Activated CD4-positive, alpha-beta T cell treated with anti-CD3 and anti-CD28 coated beads, Interleukin-2, amount 10 ng/mL, durations not matched to agents 7 days and 5 days (primary cell): ENCODE data around the gene ARL3. TPM values are rescaled to one million over a fixed set of nuclear protein-coding genes. Genes with fewer than 3 reads are reported as not detected.

Experiments
- CTCF ChIA-PET: fragments of 350-600 bp; sonication (Branson Sonifier 250); formaldehyde crosslinking; loops from one replicate; lab custom pipeline; 2021; ENCODE audit warnings: antibody characterized with exemption; lab: Charles Lee
- POLR2A ChIA-PET: fragments of 350-600 bp; sonication (Branson Sonifier 250); formaldehyde crosslinking; loops from one replicate; lab custom pipeline; 2021; ENCODE audit warnings: antibody characterized with exemption; lab: Charles Lee
- DNase-seq: peaks from one replicate; pipeline ENCODE4 v3.0.0-alpha.2; 2020
- H3K27ac Mint-ChIP-seq: one replicate; pipeline ENCODE4 v1.8.0; 2021; ENCODE audit warnings: mild to moderate bottlenecking, moderate library complexity, mixed read lengths
- H3K27me3 Mint-ChIP-seq: one replicate; pipeline ENCODE4 v1.8.0; 2021; ENCODE audit warnings: mixed read lengths
- H3K36me3 Mint-ChIP-seq: one replicate; pipeline ENCODE4 v1.8.0; 2021; ENCODE audit warnings: low read depth, mixed read lengths
- H3K4me1 Mint-ChIP-seq: one replicate; pipeline ENCODE4 v1.8.0; 2021; ENCODE audit warnings: mixed read lengths
- H3K4me3 Mint-ChIP-seq: one replicate; pipeline ENCODE4 v1.8.0; 2021; ENCODE audit warnings: mild to moderate bottlenecking, moderate library complexity, mixed read lengths
- H3K9me3 Mint-ChIP-seq: one replicate; pipeline ENCODE4 v1.8.0; 2021; ENCODE audit warnings: mixed read lengths
- total RNA-seq, 2 experiments: library from RNA; stranded (reverse); gene quantifications; one replicate each; pipeline ENCODE4 v1.2.3, GENCODE V29; 2021

ARL3 gene
- total RNA-seq, 2 experiments from 2014 or later = 4.4 to 5.0 TPM

DNA sequence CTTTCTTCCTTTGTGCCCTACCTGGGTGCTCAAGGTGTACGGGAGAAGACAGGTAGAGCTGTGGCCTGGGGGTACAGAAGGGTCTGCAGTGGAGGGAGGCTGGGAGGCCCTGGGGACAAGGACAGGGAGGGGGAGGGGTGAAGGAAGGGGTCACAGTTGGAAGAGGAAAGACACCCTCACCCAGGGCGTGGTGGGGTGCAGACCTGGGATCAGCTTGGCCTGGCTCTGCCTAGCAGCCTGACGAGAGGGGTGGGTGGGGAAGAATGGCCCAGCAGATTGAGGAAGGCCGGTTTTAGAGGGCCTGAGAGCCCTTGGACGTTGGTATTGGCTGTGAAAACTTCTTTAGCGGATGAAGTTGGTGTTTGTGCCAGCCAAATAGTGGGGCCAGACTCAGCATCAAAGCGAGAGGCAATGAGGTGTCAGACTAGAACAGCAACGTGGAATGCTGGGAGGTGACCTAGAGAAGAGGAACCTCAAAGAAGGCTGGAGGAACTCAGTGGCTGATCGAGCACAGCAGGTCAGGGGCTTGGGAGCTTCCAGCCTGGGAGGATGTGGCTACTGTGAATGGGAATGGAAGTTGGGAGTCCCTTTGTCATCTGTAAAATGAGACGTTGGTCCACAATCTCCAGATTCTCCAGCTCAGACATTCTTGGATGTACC lies 88.0 kb downstream of the ARL3 start:
- Mint-ChIP-seq H3K27ac (no peak overlapping the region), H3K4me1 (peaks cover 3% of the 10 kb centered on the region), H3K4me3 (no peak overlapping the region), H3K27me3 (no peaks in the 10 kb centered on the region), H3K36me3 (no peaks in the 10 kb centered on the region), H3K9me3 (no peaks in the 10 kb centered on the region)
- POLR2A ChIA-PET = no interaction called here
- no peak for DNase-seq
- CTCF ChIA-PET = interaction anchor here (0.7 to 1.5 kb wide), 3 partner anchors 18 to 123 kb away, joined by 3 to 5 read pairs (median 3); partner anchors contain the start of gene TRIM8

DNA sequence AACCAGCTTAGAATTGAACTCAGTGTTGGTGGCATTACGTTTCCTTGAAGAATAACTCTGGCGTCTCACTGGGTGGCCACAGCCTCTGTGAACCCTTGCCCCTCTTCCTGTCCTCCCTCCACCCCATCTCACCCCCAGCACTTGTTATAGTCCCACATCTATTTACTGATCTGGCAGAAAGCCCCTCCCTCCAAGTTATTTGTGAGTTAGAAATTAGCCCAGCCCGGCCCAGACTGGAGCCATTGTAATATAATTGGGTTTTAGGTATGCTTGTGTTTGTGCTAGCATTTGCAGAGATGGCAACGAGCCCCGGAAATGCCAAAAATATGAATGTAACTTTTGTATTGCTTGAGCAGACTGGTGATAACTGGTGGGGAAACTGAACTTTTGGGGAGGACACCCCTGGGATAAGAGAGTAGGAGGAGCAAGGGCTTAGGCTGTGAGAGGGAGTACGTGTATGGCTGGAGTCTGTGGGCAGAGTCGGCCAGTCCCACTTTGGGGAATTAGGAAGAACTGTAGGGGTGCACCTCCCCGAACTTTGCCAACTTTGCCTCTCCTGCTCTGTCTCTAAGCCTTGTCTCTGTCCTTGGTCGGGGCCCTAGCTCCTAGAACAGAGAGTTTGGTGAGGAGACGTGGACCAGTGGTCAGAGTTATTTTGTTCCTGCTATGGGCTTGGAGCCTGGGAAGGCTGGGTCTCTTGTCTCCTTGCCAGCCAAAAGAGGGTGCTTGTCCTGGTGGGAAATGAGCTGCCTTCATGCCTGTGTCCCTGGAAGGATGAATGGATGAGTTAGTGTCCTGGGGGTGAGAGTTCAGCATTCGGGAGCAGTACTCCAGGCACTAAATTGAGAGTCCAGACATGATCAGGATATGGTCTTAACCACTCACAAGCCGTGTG lies 89.2 kb downstream of the ARL3 start:
- Mint-ChIP-seq H3K27me3 (no peaks in the 10 kb centered on the region), H3K4me3 (no peak overlapping the region), H3K27ac (no peak overlapping the region), H3K9me3 (no peaks in the 10 kb centered on the region), H3K4me1 (peaks cover 2% of the 10 kb centered on the region), H3K36me3 (no peaks in the 10 kb centered on the region)
- DNase-seq = no peak
- ChIA-PET CTCF (interaction anchor here (0.5 to 1.5 kb wide), 2 partner anchors 20 to 88 kb away, joined by 3 to 5 read pairs; partner anchors contain the start of gene TRIM8), POLR2A (interaction anchor here (0.6 kb wide), 1 partner anchor 153 kb away, joined by 3 read pairs; no protein-coding TSS in a partner anchor)

DNA sequence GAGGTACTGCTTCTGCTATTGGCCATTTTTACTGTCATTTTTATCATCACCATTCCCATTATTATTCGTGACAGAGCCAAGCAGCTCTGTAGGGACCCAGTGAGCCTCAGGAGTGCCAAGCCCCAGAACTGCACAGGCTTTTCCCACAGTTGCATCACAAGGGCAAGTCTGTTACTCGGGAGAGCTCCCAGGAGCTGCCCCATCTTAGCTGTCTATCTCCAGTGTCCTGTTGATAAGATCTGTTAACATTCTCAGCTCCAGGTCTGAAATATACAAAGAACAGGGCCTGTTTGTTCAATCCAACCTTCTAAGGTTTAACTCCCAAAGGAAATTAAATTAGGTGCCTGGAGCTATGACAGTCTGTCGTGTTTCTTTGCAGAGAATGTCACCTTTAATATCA lies 90.1 kb downstream of the ARL3 start:
- DNase-seq = no peak
- no peaks in the 10 kb centered on the region for H3K27me3 Mint-ChIP-seq
- POLR2A ChIA-PET = no interaction called here
- no peak overlapping the region for H3K27ac Mint-ChIP-seq
- CTCF ChIA-PET = interaction anchor here (0.8 kb wide), 1 partner anchor 8 kb away, joined by 3 read pairs; no protein-coding TSS in a partner anchor
- H3K4me3 Mint-ChIP-seq = no peak overlapping the region
- H3K4me1 Mint-ChIP-seq = peaks cover 2% of the 10 kb centered on the region
- no peaks in the 10 kb centered on the region for H3K36me3 Mint-ChIP-seq
- H3K9me3 Mint-ChIP-seq = no peaks in the 10 kb centered on the region

Other genes starting within 250 kb of the ARL3 start
- gene ACTR1A, start 211.7 kb downstream of the ARL3 start, total RNA-seq = 10 to 100 TPM; 76.1 to 84.5 TPM
- 10 to 100 TPM; 13.4 to 14.2 TPM for gene SUFU, start 210.4 kb downstream of the ARL3 start, total RNA-seq
- 10 to 100 TPM; 40.2 to 42.7 TPM for gene TRIM8, start 69.9 kb downstream of the ARL3 start, total RNA-seq
- gene SFXN2, start 239 bp upstream of the ARL3 start, total RNA-seq = 10 to 100 TPM; 20.7 to 23.6 TPM
- gene WBP1L, start 29.6 kb upstream of the ARL3 start, total RNA-seq = 10 to 100 TPM; 30.2 to 31.4 TPM
- gene CYP17A1, start 123.0 kb upstream of the ARL3 start, total RNA-seq = not detected
- gene BORCS7, start 139.9 kb upstream of the ARL3 start, total RNA-seq = 10 to 100 TPM; 10.7 to 13.0 TPM
- under 1 TPM; 0.48 to 0.60 TPM for gene AS3MT, start 155.1 kb upstream of the ARL3 start, total RNA-seq
- 1 to 10 TPM; 6.2 to 6.3 TPM for gene CNNM2, start 203.9 kb upstream of the ARL3 start, total RNA-seq